Ectodermal cell (in vitro differentiated cells): ENCODE data around the gene SHLD1.
"Not testable (repeated sequence)": the region's sequence is repeated elsewhere in the genome, so short reads cannot be mapped to it uniquely, and the experiment has no call there.

Experiments
- H3K27ac ChIP-seq: 2 replicates; pipeline ENCODE4 v1.7.0; 2013; ENCODE audit warnings: mild to moderate bottlenecking, low read depth, low read length; ENCODE audit not compliant: insufficient read depth, poor library complexity, severe bottlenecking
- H3K27me3 ChIP-seq: 2 replicates; pipeline ENCODE4 v1.7.0; 2013; ENCODE audit warnings: mild to moderate bottlenecking, low read length; ENCODE audit not compliant: insufficient read depth, control insufficient read depth, poor library complexity, severe bottlenecking
- H3K36me3 ChIP-seq: one replicate; pipeline ENCODE4 v1.7.0; 2013; ENCODE audit warnings: low read length; ENCODE audit not compliant: control insufficient read depth, insufficient read depth
- H3K4me1 ChIP-seq: one replicate; pipeline ENCODE4 v1.7.0; 2013; ENCODE audit warnings: low read length; ENCODE audit not compliant: control insufficient read depth, insufficient read depth
- H3K4me3 ChIP-seq: 2 replicates; pipeline ENCODE4 v1.7.0; 2013; ENCODE audit warnings: low read depth, low read length, control low read depth; ENCODE audit not compliant: insufficient read depth
- H3K9me3 ChIP-seq: 2 replicates; pipeline ENCODE4 v1.7.0; 2013; ENCODE audit warnings: mild to moderate bottlenecking, low read length, moderate library complexity; ENCODE audit not compliant: control insufficient read depth
- WGBS, 2 experiments: methylation state at CpG; one replicate each; pipeline ENCODE4 v1.1.7; 2013; ENCODE audit warnings: missing lambda C conversion rate in 2 of 2; 5-methylcytosine and 5-hydroxymethylcytosine counted together

SHLD1 gene

GRCh38 chr20:5749512-5749951 lies 669 bp upstream of the SHLD1 start:
- H3K9me3 ChIP-seq, H3K4me3 ChIP-seq, H3K4me1 ChIP-seq, H3K27me3 ChIP-seq, H3K36me3 ChIP-seq, H3K27ac ChIP-seq: not testable (repeated sequence)
- 91 to 95% methylated on average over 12 of the region's 12 CpGs for WGBS, 2 experiments

DNA sequence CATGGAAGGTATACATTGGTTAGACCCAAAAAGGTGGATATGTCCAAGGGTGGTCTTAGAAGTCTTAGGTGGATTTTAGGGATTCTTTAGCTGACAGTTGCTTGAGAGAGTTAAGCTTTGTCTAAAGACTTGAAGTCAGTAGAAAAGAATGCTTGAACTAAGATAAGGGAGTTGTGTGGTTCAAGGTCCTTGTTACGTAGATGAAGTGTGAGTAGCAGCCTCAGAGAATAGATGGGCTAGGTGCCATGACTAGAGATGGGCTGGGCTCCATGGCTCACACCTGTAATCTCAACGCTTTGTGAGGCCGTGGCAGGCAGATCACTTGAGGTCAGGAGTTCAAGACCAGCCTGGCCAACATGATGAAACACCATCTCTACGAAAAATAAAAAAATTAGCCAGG lies 1.7 kb downstream of the SHLD1 start:
- no peaks in the 10 kb centered on the region for H3K9me3 ChIP-seq
- H3K4me3 ChIP-seq: no peak overlapping the region
- no peak overlapping the region for H3K27ac ChIP-seq
- no peaks in the 10 kb centered on the region for H3K4me1 ChIP-seq
- WGBS, 2 experiments: 91 to 95% methylated on average over 4 of the region's 4 CpGs
- H3K27me3 ChIP-seq: no peaks in the 10 kb centered on the region
- no peaks in the 10 kb centered on the region for H3K36me3 ChIP-seq

DNA sequence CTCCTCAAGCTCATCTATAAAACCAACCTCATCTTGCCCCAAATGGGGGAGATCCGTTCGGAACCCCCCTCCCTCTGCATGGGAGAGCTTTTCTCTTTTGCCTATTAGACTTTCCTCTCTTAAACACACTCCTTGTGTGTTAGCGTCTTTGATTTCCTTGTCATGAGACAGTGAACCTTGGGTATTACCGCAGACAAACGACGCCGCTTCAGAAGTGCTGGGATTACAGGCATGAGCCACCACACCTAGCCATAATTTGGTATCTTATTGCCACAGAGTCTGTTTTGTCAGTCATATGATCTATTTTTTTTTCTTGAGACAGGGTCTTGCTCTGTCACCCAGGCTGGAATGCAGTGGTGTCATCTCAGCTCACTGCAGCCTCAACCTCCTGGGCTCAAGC lies 3.6 kb downstream of the SHLD1 start:
- no peaks in the 10 kb centered on the region for H3K9me3 ChIP-seq
- H3K27ac ChIP-seq: no peak overlapping the region
- 88 to 92% methylated on average over 7 of the region's 7 CpGs for WGBS, 2 experiments
- H3K27me3 ChIP-seq: no peaks in the 10 kb centered on the region
- H3K4me3 ChIP-seq: no peak overlapping the region
- H3K36me3 ChIP-seq: no peaks in the 10 kb centered on the region
- no peaks in the 10 kb centered on the region for H3K4me1 ChIP-seq

- 78 to 83% methylated on average over 3 of the region's 3 CpGs for WGBS, 2 experiments
- H3K36me3 ChIP-seq: no peaks in the 10 kb centered on the region
- no peaks in the 10 kb centered on the region for H3K4me1 ChIP-seq
- H3K9me3 ChIP-seq: no peaks in the 10 kb centered on the region
- H3K27ac ChIP-seq: no peak overlapping the region
- H3K4me3 ChIP-seq: no peak overlapping the region
- no peaks in the 10 kb centered on the region for H3K27me3 ChIP-seq
These were observed 7.7 kb downstream of the SHLD1 start for GRCh38 chr20:5757949-5758348.

DNA sequence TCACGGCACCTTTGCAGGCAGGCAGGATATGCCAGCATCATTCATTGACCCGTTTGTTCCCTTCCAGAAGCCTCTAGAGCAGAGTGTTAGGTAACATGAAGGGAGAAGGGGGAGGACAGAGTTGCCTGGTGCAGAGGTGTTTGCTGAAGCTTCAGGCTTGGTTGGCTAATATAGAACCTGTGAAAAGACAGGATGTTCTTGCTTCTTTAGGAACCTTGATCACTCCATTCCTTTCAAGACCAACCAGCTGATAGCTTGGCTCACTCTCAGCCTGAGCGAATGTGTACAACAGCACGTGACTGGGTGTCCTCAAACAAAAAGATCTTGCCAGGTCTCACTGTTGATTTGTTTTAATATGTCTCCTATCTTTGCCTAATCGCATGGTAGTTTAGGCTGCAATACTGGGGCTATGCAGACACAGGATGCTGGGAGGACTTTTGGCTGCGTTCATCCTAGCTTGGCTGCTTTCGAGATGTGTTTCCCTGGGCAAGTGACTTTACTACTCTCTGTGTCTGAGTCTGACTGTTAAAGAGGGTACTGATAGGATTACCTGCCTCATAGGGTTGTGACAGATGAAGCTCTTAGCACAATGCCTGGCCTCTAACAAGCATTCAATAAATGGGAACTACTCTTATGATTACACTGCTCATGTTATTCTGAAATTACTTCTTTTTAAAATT lies 16.0 kb downstream of the SHLD1 start:
- WGBS, 2 experiments: 91 to 93% methylated on average over 7 of the region's 7 CpGs
- Histone ChIP-seq H3K4me3 (no peak overlapping the region), H3K27ac (no peak overlapping the region), H3K4me1 (no peaks in the 10 kb centered on the region), H3K27me3 (no peaks in the 10 kb centered on the region), H3K36me3 (no peaks in the 10 kb centered on the region), H3K9me3 (no peaks in the 10 kb centered on the region)

DNA sequence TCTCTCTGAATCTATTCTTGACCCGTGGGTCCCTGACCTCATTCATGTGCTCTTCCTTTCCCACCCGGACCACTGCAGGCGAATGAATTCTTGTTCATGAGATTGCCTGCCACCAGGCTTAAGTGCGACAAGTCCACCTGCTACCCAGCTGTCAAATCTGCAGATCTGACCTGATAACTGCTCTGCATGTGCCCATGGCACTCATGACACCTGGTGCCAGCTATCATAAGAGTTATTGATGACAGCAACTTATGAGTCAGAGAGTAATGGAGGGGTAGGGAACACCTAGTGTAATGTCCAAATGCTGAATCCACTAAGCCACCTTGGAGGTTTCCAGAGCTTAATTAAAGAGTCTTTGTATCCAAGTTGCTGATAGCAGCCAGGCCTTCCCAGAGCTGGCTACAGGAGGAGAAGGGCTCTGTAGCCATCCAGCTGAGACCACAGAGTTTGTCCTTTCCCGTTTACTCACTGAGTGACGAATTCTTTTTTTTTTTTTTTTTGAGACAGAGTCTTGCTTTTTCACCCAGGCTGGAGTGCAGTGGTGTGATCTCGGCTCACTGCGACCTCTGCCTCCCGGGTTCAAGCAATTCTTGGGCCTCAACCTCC lies 17.4 kb downstream of the SHLD1 start:
- Histone ChIP-seq H3K4me1 (no peaks in the 10 kb centered on the region), H3K27ac (no peak overlapping the region), H3K27me3 (no peaks in the 10 kb centered on the region), H3K9me3 (no peaks in the 10 kb centered on the region), H3K4me3 (no peak overlapping the region), H3K36me3 (no peaks in the 10 kb centered on the region)
- WGBS, 2 experiments: 90 to 93% methylated on average over 9 of the region's 9 CpGs

- WGBS, 2 experiments: 93 to 99% methylated on average over 3 of the region's 3 CpGs
- Histone ChIP-seq H3K4me1 (no peaks in the 10 kb centered on the region), H3K27ac (no peak overlapping the region), H3K27me3 (no peaks in the 10 kb centered on the region), H3K36me3 (no peaks in the 10 kb centered on the region), H3K9me3 (no peaks in the 10 kb centered on the region), H3K4me3 (no peak overlapping the region)
These were observed 20.2 kb downstream of the SHLD1 start for GRCh38 chr20:5770231-5770986.

DNA sequence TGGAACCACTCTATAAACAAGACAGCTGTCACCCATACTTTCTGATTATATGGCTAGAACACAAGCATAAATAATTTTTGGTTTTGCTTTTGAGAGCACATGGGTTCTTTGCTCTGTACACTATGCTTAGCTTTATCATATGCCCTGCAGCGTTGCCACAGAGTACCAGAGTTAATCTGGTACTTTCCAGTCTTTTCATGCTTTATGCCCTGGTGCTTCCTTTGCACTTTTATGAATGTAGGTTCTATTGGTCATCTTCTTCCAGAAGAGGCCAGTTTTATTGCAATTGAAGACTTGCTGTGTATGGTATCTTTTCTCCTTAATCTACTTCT lies 20.8 kb downstream of the SHLD1 start:
- no peaks in the 10 kb centered on the region for H3K27me3 ChIP-seq
- no peak overlapping the region for H3K27ac ChIP-seq
- no peak overlapping the region for H3K4me3 ChIP-seq
- WGBS, 2 experiments: 88 to 94% methylated on average over 1 of the region's 1 CpG
- no peaks in the 10 kb centered on the region for H3K4me1 ChIP-seq
- H3K36me3 ChIP-seq: no peaks in the 10 kb centered on the region
- no peaks in the 10 kb centered on the region for H3K9me3 ChIP-seq

DNA sequence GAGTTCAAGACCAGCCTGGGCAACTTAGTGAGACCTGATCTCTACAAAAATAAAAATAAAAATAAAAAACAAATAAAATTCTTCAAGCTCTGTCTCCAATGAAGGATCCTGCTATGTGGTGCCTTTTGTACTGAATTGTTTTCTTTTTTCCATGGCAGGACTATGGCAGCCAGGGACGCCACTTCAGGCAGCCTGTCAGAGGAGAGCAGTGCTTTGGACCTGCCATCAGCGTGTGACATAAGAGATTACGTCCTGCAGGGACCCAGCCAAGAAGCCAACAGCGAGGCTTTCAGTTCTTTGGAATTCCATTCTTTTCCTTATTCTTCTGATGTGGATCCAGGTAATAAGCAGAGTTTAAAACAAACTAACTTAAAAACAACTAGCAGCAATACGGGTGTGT lies 22.5 kb downstream of the SHLD1 start:
- 92 to 95% methylated on average over 5 of the region's 5 CpGs for WGBS, 2 experiments
- Histone ChIP-seq H3K4me1 (no peaks in the 10 kb centered on the region), H3K27ac (no peak overlapping the region), H3K27me3 (no peaks in the 10 kb centered on the region), H3K36me3 (no peaks in the 10 kb centered on the region), H3K4me3 (no peak overlapping the region), H3K9me3 (no peaks in the 10 kb centered on the region)

- no peak overlapping the region for H3K4me3 ChIP-seq
- 89 to 90% methylated on average over 7 of the region's 8 CpGs for WGBS, 2 experiments
- H3K9me3 ChIP-seq: no peaks in the 10 kb centered on the region
- no peaks in the 10 kb centered on the region for H3K36me3 ChIP-seq
- H3K4me1 ChIP-seq: no peaks in the 10 kb centered on the region
- H3K27ac ChIP-seq: no peak overlapping the region
- H3K27me3 ChIP-seq: no peaks in the 10 kb centered on the region
These were observed 23.4 kb downstream of the SHLD1 start for GRCh38 chr20:5773589-5773988.
